Astrocyte of the hippocampus (primary cell): ENCODE results near the gene BLTP3A.
"Not testable (repeated sequence)": the region's sequence is repeated elsewhere in the genome, so short reads cannot be mapped to it uniquely, and the experiment has no call there.

Source experiments
- DNase-seq: peaks from one replicate; pipeline ENCODE4 v3.0.0; 2011; ENCODE audit warnings: low read depth, low spot score

The BLTP3A gene

GRCh38 chr6:34791701-34792604 is at the start of gene BLTP3A:
TSS of gene BLTP3A (plus strand) at chr6:34792083. CDS start at chr6:34792251, 168 bp downstream.
- DNase-seq, result peak; percentile 90

DNA sequence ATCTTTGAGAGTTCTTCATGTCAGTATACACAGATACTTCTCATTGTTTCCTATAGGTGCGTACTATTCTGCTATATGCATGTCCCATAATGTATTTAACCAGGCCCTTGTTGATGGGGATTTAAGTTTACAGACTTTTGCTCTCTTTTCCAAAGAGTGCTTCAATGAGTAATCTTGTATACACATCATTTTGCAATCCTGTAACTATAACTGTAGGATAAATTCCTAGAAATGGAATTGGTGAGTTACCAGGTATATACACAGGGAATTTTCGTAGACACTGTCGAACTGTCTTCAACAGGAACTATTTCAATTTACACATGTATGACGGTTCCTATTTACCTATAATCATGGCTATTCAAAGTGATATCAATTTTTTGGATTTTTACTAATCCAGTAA is 49.8 kb upstream of the BLTP3A start:
- DNase-seq, result no peak

DNA sequence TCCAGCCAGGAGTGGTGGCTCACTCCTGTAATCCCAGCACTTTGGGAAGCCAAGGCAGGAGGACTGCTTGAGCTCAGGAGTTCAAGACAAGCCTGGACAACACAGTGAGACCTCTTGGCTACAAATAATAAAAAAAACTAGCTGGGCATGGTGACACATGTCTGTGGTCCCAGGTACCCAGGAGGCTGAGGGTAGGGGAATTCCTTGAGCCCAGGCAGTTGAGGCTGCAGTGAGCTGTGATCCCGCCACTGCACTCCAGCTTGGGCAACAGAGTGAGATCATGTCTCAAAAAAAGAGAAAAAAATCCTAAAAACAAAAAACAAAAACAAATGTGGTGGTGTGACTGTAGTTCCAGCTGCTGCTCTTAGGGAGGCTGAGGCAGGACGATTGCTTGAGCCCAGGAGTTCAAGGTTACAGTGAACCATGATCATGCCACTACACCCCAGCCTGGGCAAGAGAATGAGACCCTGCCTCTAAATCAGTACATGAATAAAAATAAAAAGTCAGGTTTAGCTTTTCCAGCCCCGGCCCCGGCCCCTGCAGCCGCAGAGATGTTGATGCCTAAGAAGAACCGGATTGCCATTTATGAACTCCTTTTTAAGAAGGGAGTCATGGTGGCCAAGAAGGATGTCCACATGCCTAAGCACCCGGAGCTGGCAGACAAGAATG is 48.1 kb upstream of the BLTP3A start:
- no peak for DNase-seq

DNA sequence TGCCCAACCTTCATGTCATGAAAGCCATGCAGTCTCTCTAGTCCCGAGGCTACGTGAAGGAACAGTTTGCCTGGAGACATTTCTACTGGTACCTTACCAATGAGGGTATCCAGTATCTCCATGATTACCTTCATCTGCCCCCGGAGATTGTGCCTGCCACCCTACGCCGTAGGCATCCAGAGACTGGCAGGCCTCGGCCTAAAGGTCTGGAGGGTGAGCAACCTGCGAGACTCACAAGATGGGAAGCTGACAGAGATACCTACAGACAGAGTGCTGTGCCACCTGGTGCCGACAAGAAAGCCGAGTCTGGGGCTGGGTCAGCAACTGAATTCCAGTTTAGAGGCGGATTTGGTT is 47.6 kb upstream of the BLTP3A start:
- DNase-seq, result not testable (repeated sequence)

GRCh38 chr6:34745277-34746103 is 46.4 kb upstream of the BLTP3A start:
- DNase-seq, result no peak

DNA sequence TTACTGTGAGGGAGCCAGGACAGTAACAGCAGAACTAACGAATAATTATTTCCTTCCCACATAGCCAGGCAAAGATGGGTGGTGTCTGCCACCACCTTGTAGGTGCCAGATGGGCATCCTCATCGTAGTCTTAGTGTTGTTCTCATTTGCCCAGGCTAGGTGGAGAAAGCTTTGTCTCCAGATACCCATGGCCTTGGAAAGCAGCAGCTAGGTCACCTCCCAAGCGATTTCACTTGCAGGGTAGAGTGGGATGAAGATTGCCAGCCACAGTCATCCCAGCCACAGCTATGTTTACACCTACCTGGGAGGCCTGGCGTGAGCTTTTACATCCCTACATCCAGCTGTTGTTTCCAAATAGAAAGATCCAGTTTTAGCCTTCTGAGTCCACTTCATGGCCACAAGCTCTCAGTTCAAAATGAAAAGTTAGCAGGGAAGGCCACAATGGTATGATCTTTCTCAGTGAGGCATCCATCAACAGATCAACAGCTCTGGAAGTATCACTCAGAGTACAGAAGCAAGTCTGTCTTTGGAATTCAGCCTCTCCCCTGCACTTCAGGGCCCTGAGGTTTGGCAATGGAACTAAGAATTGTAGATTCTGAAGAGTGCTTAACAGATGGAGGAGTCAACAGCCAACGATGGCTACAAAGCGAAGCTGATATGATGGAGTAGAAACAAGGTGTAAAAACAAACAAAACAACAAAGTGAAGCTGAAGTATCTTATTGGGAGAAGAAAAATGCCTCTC is 45.6 kb upstream of the BLTP3A start:
- DNase-seq, result no peak

- DNase-seq, result no peak
Observed at GRCh38 chr6:34748757-34749156, 43.1 kb upstream of the BLTP3A start.

DNA sequence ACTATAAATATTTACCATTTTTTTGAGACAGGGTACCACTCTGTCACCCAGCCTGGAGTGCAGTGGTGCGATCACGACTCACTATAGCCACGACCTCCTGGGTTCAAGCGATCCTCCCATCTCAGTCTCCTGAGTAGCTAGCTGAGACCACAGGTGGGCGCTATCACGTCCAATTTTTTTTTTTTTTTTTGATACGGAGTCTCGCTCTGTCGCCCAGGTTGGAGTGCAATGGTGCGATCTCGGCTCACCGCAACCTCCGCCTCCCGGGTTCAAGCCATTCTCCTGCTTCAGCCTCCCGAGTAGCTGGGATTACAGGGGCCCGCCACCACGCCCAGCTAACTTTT is 35.4 kb upstream of the BLTP3A start:
- DNase-seq, result peak; percentile 16

- no peak for DNase-seq
Observed at GRCh38 chr6:34757687-34758274, 34.1 kb upstream of the BLTP3A start.

GRCh38 chr6:34760108-34760507 is 31.8 kb upstream of the BLTP3A start:
- DNase-seq, result no peak

DNA sequence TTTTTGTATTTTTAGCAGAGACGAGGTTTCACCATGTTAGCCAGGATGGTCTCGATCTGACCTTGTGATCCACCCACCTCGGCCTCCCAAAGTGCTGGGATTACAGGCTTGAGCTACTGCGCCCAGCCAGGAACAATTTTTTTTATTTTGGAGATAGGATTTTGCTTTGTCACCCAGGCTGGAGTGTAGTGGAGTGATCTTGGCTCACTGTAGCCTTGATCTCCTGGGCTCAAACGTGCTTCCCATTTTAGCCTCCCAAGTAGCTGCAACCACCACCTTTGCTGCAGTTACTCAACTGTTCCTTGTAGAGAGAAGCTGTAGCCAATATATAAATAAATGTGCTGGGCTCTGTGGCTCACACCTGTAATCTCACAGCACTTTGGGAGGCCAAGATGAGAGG is 30.2 kb upstream of the BLTP3A start:
- not testable (repeated sequence) for DNase-seq

DNA sequence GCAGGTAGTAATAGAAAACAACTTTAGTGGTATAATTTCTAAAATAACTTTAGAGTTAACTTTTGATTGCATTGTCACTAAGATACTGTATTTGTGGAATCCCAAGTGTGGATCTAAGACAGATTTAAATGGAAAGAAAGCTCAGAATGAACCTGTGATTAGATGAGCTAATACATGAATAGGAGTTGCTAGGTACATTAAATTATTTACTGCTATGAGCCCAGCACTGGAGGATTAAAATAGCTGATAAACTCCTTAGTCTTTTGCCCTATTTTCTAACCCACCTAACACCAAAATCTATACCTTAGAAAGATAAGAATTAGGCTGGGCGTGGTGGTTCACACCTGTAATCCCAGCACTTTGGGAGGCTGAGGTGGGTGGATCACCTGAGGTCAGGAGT is 23.7 kb upstream of the BLTP3A start:
- DNase-seq, result no peak

DNA sequence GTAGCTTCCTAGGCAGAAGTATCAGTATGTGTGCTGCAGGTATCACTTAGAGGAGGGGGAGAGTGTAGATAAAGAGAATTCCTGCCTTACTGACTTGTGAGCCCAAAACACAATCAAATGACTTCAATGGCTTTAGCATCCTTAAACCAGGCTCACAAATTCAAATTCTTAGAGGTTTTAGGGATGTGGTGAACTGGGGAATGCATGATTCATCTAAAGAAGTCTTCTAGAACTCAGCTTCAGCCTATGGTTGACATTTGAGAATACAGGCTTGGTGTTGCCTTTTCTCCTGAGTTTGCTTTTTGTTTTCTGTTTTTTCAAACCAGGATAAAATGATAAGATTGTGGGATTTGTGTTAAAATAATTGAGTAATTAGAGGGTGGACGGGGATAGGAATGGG is 20.2 kb upstream of the BLTP3A start:
- peak; percentile 85 for DNase-seq

DNA sequence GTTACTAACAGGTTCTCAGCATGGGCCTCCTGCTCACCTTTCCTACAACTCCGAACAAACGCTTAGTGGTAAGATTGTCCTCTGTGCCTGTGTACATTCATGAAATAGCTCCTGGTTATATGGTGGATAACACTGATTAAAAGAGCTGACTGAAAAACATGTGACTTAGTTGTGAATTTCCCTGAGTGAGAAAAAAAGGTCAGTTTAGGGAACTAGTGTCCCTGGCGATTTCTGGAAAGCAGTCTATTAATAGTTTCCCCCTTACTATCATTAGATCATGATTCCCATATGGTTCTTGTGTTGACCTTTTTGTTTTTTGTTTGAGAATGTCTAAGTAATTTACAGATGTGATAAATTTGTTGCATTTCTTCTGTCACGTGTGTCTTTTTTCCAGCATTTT is 18.9 kb upstream of the BLTP3A start:
- DNase-seq, result no peak

DNA sequence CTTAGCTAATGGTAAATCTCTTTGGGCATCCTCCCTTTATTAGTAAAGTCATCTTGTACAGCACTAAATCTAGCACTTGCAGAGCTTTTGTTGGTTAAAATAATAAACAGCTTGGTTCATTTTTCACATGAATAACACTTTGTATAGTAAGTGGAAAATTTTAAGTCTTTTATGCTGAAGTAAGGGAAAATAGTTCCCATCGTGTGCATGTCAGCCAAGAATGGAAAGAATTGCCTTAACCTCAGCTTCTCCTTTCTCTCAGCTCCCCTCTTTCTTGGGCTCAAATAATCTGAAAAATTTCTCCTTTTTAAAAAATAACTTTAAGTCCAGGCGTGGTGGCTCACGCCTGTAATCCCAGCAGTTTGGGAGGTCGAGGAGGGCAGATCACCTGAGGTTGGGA is 18.0 kb upstream of the BLTP3A start:
- DNase-seq, result no peak

DNA sequence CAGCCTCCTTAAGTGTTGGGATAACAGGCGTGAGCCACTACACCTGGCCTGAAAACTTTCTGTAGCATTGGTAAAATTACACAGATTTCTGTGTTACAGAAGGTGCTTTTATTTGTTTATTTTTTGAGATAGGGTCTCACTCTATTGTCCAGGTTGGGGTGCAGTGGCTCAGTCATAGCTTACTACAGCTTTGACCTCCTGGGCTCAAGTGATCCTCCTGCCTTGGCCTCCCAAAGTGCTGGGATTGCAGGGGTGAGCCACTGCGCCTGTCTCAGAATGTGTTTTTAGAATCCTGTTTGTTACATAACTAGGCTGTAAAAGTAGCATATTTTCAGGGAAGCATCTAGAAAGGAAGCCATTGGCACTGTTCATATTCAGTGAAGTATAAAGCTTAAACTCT is 16.9 kb upstream of the BLTP3A start:
- DNase-seq, result no peak

DNA sequence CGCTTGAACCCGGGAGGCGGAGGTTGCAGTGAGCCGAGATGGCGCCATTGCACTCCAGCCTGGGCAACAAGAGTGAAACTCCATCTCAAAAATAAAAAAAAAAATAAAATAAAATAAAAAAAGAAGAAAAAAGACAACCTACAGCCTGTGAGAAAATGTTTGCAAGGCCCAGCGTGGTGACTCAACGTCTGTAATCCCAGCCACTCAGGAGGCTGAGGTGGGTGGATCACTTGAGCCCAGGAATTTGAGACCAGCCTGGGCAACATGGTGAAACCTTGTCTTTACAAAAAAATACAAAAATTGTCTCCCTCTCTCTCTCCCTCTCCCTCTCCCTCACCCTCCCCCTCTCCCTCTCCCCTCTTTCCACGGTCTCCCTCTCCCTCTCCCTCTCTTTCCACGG is 6.5 kb upstream of the BLTP3A start:
- peak; percentile 5 for DNase-seq

DNA sequence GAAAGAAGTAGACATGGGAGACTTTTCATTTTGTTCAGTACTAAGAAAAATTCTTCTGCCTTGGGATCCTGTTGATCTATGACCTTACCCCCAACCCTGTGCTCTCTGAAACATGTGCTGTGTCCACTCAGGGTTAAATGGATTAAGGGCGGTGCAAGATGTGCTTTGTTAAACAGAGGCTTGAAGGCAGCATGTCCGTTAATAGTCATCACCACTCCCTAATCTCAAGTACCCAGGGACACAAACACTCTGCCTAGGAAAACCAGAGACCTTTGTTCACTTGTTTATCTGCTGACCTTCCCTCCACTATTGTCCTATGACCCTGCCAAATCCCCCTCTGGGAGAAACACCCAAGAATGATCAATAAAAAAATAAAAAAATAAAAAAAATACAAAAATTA is 4.7 kb upstream of the BLTP3A start:
- not testable (repeated sequence) for DNase-seq

DNA sequence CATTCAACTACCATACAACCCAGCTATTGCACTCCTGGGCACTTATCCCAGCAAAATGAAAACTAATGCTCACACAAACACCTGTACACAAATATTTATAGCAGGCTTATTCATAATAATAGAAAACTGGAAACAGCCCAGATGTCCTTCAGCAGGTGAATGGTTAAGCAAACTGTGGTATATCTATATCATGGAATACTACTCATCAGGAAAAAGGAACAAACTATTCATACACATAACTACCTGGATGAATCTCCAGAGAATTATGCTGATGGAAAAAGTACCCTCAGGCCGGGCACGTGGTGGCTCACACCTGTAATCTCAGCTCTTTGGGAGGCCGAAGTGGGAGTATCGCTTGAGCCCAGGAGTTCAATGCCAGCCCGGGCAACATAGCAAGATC is 3.8 kb upstream of the BLTP3A start:
- DNase-seq, result no peak

DNA sequence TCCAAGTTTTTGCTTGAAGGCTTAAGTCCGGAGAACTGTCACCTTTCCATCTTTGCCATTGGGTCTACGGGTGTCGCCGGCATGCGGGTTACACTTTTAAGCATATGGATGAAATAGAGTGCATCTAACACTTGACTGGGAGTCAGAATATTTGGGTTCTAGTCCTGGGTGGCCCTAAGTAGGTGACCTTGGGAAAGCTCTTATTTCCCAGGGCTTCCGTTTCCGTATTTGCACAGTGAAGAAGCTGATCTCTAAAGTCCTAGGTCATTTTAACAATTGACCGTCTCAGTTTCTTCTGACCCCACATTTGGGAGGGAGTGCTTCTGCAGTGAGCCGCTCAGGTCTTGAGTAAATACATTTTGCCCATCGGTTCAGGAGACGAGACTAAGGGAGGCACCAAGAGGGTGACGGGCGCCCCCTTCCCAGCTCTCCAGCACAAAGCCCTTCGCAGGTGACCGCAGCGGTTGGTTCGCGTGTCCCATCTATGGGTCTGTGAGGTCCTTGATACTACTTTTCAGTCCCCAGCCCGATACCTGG is 651 bp upstream of the BLTP3A start:
- peak; percentile 58 for DNase-seq
